Activated CD8-positive, alpha-beta memory T cell treated with anti-CD3 and anti-CD28 coated beads, Interleukin-2, amount 50 U/mL, for 4 hours (primary cell): ENCODE measurements around the gene SASH1.

Experiments used
- DNase-seq: peaks from one replicate; pipeline ENCODE4 v3.0.0-alpha.2; 2020

Gene SASH1

DNA sequence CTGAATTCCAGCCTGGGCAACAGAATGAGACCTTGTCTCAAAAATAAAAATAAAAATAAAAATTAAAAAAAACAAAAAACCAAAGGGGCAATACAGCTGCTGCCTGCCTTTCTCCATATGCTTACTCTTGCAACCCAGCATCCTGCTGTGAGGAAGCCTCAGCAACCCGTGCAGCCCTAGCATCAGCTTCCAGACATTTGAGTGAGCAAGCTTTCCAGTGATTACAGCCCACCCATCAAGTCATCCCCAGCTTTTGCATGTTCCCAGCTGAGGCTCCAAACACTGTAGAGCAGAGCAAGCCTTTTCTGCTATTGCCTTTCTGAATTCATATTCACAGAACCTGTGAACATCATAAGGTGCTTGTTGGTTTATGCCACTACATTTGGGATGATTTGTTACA, 93.8 kb downstream of the SASH1 start:
- no peak for DNase-seq

DNA sequence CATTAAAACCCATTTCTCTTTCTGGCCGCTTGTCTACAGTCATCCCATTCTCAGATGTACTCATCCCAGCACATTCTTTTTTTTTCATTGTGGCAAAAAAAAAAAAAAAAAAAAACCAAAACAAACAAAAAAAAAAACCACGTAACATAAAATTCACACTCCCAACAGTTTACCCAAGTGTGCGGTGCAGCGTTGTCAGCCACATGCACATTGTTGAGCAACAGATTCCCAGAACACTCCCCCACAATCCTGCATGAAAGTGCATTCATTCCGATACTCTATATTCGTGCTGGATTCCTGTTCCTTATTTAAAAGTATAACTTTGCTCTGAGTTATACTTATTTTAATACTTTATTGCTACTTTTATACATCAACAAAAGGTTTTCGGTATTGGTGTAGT, 96.0 kb downstream of the SASH1 start:
- no peak for DNase-seq

DNA sequence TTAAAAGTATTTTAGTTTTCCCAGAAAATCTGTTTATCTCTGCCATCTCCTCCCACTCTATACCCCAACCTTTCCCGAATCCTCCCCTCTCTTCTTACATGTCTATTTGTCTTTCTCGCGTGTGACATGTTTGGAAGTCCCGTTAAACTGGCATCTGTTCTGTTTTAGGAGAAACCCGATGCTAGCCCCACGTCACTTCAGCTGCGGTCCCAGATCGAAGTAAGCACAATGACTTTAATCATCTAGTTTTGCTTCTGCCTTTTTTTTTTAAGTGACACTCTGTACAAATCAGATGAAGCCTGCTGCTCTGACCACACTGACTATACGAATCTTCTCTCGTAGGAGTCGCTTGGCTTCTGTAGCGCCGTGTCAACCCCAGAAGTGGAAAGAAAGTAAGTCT, 97.4 kb downstream of the SASH1 start:
- DNase-seq: no peak

DNA sequence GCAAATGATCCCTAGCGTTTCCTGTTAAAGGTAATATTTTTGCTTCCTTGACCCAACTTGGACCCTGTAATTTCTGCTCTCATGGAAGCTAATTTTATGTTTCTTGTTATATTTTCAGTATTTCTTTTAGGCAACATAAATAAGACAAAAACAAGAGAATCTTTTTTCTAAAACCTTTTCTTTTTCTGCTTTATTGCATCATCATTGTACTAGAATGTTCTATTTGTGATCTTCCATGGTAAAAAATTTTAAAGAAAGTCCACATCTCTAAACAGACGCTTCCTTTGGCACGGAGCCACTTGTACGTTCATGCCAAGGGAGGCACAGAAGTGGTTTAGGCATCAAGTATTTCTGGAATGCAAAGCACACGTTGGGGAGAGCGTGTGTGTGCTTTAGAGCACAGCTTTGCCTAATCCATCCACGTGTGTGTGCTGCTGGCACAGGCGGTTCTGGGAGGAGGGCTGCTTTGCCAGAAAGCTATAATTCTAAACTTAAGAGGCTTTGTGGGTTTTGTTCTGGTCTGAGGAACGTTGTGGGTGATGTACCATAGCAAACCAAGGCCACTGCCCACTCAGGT, 98.3 kb downstream of the SASH1 start:
- DNase-seq: no peak

DNA sequence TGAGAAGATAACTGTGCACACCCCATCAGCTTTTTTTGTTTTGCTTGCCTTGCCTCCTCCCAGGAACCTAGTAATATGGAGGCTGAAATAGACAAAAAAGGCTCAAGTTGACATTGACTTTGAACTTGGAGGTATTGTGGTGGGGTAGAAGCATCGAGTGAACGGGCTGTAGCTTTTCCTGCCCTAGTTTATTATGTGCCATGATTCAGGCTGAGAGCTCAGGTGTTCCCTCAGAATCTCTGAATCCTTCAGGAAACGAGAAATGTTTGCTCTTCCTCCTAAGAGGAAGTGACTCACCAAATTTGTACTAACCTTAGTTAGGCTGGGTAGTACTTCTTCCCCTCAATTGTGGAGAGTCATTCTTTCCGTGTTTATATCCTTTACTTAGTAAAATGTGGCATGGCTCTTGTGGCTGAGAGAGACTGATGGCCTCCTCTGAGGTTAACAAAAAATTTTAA, 98.8 kb downstream of the SASH1 start:
- no peak for DNase-seq

DNA sequence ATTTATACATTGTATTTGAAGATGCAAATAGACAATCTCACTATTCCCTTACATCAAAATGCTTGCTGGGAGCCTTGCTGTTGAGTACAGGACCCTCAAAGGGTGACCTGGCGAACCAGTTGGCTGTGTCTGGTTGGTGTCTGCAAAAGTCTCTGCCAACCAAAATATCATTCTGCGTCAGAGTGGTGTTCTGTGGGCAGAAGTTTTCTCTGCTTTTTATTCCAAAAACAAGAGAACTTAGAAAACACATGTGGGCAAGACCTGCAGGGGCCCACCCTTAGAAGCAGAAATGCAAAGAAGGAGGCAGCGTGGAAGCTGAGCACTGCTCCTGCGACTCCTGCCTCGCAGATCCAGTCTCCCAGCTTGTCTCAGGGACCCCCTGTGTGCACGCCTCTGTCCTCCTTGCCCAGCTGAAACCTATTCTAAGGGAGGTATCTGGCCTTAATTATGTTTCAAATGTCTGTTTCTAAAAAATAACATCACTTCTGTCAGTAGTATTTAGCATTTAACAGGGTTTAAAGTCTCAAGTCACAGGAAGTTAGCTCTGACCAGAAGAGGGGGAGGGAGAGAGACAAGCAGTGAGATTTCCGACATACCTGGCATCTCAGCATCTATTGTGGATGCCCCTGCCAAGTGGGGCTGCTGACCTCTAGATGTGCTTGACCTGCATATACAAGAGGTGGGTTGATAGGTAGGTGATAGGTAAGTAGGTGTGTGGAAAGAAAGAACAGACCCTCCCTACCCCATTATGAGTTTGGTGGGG, 101.3 kb downstream of the SASH1 start:
- DNase-seq: no peak

DNA sequence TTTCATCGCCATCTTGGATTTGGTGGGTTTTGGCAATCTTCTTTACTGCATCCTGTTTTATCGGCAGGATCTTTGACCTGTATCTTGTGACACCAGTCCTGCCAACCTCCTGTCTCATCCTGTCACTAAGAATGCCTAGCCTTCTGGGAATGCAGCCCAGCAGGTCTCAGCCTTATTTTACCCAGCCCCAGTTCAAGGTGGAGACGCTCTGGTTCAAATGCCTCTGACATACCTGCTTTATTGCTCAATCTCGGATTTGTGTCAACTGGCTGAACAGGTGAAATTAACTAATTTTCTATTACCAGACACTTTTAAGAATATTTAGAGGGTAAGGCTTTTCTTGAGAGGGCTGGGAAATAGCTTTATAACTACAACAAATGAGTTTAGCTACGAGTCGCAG, 102.5 kb downstream of the SASH1 start:
- no peak for DNase-seq

DNA sequence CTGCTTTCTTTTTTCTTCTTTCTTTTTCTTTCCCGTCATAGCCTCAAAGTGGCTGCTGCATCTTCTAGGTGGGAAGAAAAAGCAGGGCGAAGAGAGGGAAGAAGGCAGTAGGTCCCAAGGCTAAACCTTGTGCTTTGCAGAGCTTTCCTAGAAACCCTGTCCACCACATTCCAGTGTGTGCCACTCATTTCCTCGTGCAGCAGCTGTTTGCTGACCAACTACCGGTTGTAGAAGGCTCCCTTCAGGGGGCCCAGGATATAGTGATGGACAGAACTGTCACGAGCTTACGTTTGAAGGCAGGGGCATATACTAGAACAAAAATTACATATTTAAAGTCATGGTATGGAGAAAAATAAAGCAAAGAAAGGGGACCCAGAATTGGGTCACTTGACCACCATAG, 103.0 kb downstream of the SASH1 start:
- no peak for DNase-seq

DNA sequence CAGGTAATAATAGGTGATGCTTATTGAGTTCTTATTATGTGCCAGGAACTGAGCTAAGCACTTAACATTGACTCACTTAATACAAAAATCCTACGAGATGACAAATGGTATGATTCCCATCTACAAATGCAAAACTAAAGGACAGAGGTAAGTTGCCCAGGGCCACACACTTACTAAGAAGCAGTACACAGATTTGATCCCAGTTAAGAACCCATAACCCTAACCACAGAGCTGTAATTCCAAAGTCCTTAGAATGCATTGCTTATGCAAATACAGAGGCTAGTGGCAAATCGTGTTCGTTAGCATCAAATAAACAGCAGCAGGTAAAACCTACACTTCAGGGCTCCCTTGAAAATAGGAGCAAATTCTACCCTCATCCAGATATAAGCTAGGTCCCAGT, 104.0 kb downstream of the SASH1 start:
- no peak for DNase-seq

DNA sequence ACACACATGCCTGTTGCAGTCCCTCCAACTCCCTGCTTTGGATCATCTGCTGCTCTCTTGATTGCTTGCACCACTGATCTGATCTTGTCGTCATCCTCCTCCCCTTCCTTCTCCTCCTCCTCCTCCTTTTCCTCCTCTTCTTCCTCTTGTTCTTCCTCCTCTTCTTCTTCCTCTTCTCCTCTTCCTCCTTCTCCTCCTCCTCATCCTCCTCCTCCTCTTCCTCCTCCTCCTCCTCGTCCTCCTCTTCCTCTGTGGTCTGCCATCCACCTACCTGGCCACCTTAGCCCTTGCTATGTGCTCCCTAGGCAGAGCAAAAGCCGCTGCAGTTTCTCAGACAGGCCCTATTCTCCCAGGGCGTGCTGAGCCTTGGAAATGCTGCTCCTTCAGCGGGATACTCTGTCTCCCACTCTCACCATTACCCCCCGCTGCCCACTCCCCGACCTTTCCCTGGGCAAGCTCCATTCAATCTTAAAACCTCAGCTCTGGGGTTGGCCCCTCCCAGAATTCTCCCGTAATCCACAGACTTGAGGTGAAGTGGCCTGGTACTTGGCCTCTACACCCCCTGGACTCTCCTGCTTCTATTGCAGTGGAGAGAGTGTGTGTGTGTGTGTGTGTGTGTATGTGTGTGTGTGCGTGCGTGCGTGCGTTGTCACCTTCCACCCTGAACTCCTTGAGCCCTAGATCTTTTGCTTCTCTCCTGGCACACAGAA, 105.0 kb downstream of the SASH1 start:
- no peak for DNase-seq

DNA sequence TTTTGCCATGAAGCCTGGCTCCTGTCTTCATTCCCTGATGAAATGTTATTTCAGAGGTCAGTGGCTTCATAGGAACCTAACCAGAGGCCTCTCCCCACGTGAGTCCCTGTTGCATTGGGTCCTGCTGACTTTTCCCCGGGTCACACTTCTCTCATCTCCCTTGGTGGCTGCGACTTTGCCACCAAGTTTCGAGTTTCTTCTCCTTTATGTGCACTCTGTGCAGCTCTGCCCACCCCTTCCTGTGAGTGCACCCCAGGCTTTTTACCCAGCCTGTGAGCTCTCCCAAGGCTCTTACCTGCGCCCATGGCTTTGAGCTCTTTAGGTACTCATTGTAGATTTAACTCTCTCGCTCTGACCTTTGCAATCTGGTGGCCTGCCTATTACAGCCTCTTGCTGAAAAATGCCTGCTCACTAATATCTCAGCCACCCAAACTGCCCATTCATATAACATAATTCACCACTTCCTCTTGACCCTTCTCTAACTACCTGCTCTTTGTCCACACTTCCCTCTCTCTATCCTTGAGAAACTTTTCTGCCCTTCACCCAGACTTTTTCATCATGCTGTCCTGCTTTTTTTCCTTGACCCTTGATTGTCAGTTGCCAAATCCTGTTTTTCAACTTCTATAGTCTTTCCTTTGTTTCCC, 105.9 kb downstream of the SASH1 start:
- DNase-seq: no peak

DNA sequence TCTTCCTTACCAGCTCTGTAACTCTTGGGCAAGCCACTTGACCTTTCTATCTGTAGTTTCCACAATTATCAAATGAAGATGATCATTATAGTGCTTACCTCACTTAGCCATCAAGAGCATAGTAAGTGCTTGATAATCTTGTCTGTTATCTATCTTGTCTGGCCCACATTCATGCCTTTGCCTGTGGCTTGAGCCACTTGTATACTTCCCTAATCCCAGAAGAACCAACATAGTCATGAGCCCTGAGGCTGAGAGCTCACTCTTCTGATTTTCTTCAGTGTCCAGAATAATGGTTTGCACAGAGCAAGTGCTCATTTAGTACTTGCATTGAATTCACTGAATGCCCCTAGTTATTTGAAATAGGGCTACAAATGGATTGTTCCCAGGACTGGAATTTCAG, 108.2 kb downstream of the SASH1 start:
- DNase-seq: no peak

DNA sequence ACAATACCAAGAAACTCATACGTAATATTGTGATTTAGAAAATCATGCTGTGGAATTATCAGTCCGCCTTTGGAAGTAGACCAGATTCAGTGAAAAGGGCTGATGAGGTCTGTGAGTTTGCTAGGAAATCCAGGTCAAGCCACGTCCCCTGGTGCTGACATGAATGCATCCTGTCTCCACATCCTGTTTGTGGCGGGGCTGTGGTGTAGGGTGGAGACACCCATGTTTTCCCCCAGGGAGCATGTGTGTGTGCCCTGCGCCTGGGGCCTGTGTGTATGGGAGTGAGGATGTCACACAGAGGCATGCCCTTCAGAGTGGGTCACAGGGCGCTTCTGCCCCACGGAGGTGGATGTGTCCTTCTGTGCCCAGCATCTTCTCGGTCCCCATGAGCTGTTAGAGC, 109.1 kb downstream of the SASH1 start:
- DNase-seq: no peak

DNA sequence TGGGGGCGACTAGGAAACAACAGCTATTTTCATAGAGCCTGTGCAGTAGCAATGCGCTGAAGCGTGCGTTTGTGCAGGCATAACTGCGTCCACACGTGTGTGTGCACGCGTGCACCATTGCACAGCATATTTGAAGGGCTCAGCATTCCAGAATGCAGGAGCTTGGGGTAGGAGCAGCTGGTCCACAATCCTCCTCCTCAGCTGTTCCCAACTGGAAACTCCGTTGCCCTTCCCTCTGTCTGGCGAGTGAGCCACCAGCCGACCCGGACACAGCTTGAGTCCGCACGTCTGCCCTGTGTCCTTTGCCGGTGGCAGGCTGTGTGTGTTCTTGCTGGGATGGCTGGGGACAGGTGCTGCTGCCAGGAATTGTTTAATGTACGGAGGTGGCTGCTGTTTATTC, 110.2 kb downstream of the SASH1 start:
- DNase-seq: no peak

DNA sequence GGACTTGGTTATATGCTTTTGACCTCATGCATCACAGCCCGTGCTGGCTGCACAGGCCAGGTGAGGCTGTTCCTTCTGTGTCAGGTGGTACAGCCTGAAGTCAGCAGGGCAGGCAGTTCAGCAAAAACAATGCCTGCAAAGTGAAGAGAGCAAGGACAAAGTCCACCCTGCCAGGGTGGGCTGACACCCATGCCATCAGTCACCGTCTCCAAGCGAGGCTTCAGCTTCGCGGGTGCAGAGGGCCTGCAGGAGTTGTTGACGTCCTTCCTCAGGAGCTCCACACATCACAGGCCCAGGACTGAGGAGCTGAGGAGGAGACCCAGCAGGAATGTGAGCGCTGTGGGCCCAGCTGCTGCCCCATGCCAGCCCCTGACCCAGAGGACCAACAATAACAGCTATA, 111.3 kb downstream of the SASH1 start:
- no peak for DNase-seq

DNA sequence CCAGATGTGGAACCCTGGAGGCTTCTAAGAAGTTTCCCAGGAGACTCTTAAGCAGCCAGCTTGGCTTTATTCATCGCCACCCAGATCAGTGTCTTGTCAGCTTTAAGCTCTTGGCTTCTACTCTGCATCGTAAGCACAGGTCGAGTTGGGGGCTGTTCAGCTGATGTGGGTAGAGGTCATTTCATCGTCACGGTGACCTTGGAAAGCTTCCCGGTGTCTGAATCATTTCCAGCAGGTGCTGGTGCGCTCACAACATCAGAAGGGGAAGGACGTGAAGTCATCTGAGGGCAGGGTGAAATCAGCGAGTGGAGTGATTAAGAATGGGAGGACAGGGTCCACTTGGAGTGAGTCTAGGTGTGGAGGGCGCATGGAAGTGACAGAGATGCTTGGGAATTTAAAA, 112.6 kb downstream of the SASH1 start:
- no peak for DNase-seq

DNA sequence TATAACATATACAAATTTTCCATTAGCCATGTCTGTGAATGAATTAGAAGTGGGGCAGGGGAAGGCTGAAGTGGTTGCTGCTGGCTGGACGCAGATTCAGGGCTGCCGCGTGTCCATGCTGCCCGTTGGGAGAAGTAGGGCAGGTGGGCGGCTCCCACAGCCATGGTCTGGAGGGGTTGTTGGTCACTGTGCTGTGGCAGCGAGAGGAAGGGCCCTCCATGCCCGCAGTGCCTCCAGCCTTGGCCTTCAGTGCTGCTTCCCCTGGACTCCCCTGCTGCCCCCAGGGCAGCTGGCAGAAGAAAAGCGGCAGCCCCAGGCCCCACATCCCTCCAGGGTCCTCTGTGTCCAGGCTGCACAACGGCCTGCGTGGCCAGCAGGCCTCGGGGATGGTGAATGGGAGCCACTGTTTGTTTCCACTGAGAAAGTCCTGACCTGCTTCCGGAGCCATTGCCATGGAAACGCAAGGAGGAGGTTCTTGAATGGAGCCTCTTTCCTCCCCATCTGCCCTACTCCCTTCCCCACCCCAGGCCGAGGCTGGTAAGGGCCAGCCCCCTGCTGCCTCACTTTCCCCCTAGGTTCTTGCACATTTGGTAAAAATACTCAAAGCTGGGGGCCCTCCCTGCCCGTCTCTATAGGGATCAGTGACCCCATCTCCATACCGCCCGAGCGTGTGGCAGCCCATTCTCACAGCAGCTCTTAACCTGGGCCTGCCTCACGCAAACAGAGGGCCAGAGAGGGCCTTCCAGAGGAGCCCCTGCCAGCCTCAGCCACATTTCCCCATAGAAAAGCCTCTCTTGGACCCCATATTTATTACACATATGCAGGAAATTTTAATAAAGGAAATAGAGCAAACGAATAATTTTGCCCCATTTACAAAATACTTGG, 113.3 kb downstream of the SASH1 start:
- no peak for DNase-seq

DNA sequence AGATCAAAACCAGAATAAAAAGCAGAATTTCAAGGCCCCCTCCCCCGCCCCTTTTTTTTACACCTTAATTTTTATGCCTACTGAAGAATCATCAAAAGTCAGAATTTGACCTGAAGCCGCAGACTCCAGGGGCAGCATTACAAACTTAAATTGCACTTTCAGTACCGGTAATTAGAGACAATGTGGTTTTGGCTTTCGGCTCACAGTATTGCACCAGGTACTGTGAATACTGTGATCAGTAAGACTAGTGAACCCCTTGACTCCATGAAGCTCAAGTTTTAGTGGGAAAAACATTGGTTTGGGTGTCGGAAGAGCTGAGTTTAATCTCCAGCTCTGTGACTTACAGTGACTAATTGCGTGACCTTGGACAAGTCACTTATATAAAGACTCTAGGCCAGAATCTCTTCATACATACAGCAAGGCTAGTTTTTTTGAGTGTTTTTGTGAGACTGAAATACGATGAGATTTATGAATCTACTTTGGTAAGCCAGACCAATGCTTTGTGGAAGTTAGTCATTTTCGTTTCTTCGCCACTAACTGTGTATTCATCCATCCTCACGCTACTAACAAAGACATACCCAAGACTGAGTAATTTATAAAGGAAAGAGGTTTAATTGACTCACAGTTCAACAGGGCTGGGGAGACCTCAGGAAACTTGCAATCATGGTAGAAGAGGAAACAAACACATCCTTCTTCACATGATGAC, 114.7 kb downstream of the SASH1 start:
- no peak for DNase-seq

DNA sequence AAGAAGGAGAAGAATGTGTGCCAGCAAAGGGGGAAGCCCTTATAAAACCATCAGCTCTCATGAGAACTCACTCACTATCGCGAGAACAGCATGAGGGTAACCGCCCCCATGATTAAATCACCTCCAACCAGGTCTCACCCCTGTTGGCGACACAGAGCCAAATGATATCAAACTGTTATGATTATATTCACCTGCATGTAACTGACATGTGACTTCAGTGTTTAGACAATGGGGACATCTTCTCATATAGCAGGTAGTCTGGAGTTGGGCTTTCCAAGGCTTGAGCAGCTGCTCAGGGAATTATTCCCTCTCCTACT, 115.2 kb downstream of the SASH1 start:
- no peak for DNase-seq

DNA sequence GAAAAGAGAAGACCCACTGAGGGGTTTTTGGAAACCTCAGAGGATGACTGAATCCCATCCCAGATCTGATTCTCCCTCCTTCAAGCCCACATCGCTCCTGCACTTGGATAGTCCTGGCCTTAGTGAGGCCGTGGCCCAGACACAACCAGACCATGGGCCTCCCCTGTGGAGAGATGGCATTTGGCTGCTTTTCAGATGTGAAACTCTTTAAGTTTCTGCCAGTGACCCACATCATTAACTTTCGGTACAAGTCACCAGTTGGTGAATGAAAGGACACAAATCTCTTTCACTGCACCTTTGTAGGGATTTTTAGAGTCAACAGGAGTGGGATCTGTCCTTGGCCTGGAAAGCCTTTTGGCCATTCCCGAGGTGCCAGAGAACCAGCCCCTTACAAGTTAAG, 116.6 kb downstream of the SASH1 start:
- no peak for DNase-seq

DNA sequence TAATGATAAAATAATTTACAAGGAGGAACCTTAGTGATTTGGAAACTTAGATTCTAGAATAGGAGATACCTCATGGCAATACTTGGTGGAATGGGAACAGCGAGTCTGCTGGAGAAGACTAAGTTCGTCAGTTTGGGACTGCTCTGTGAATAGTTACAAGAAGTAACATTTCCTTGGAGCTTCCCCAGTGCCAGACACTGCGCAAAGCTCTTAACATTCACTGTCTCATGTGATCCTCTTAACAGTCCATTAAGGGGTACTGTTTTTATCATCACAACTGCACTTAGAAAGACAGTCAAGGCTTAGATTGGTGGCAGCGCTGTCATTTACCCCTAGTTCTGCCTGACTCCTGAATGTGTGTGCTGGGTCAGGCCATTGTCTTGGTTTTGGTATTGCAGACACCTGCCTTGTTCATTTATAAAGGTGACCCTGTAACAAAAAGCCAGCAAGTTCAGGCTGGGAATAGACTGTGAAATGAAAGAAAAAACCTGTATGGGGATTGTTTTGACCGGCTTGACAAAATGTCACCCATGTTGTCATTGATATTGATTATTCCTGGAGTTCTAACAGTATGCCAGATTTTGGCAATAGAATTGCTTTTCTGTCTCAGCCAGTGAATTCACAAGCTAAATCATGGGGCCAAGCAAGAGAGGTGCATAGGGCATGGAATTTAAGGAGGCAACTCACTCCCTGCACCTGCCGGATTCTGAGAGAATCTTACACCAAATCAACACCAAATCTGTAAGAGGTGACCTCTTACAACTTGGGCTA, 118.4 kb downstream of the SASH1 start:
- DNase-seq: no peak
